ENCODE results near the gene CFAP97D1. TPM values are rescaled to one million over a fixed set of nuclear protein-coding genes. Genes with fewer than 3 reads are reported as not detected.
"Not testable (repeated sequence)": the region's sequence is repeated elsewhere in the genome, so short reads cannot be mapped to it uniquely, and the experiment has no call there.

CFAP97D1 gene
- total RNA-seq, 1 experiment from 2014 or later: 0.21 TPM

DNA sequence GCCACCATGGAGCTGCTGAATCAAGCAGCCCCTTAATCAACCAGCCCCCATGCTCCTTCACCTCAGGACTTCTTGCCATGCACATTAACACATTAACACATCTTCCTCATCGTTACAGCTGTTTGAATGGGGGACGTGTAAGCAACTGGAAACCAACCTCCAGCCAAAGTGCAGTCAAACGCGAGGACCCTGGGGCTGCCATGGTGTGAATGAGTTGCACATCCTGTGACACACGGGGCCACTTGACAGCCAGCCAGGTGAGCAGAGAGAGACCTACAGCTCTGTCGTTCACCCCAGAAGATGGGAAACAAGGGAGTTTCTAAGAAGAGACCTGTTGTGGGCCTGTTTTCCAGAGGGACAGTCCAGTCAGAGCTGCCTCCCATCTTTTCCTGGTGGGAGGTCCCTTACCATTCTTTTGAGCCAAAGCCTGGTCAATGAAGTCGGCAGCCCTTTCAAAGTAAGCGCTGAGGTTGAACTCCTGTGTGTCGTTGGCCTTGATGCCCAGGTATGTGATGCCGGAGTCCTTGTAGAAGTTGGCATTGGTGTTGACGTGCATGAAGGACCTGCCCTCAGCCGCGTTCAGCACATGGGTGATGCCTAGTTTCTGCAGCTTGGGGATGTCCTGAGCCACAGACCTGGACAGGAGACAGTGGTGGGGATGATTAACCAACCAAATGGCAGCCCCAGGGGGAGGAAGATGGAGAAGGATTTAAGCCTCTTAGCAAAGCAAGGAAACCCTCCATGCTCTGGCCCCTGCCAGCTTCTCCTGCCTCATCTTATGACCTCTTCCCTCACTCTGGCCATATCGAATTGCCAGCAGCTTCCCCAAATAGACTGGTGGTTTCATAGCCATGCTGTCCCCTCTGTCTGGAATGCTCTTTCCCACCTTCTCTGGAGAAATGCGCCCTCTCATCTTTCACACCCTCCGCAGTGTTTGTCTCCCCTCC lies 5.7 kb upstream of the CFAP97D1 start:
- Histone ChIP-seq H3K4me3 (ENCODE audit: insufficient read depth, low read depth, low read length) (no peak overlapping the region), H3K27me3 (ENCODE audit: control insufficient read depth, insufficient read depth, low read length) (peaks cover 1% of the 10 kb centered on the region; the same call in 1 of the 2 replicates), H3K36me3 (replicated peaks; ENCODE audit: control insufficient read depth, insufficient read depth, low read length) (peaks cover 23% of the 10 kb centered on the region)
- no peak for DNase-seq

- DNase-seq: peak; percentile 97
- peak within 1 kb of the TSS; percentile 84 for H3K4me3 ChIP-seq (ENCODE audit: insufficient read depth, low read depth, low read length)
- H3K27me3 ChIP-seq (ENCODE audit: control insufficient read depth, insufficient read depth, low read length): peaks cover 3% of the 10 kb centered on the region; the same call in 1 of the 2 replicates
- peaks cover 13% of the 10 kb centered on the region for H3K36me3 ChIP-seq (replicated peaks; ENCODE audit: control insufficient read depth, insufficient read depth, low read length)
These were observed 1.7 kb upstream of the CFAP97D1 start, which contains the start of gene DUSP3 for GRCh38 chr17:43778337-43779144. DUSP3 (minus strand) TSS chr17:43778977; CDS start chr17:43778924, 53 bp downstream.

- Histone ChIP-seq H3K4me3 (ENCODE audit: insufficient read depth, low read depth, low read length) (peak overlapping the region; percentile 84), H3K27me3 (ENCODE audit: control insufficient read depth, insufficient read depth, low read length) (peaks cover 3% of the 10 kb centered on the region; the same call in 1 of the 2 replicates), H3K36me3 (replicated peaks; ENCODE audit: control insufficient read depth, insufficient read depth, low read length) (peaks cover 8% of the 10 kb centered on the region)
- no peak for DNase-seq
These were observed 800 bp upstream of the CFAP97D1 start for GRCh38 chr17:43779145-43780125.

- DNase-seq: no peak
- peaks cover 3% of the 10 kb centered on the region; the same call in 1 of the 2 replicates for H3K27me3 ChIP-seq (ENCODE audit: control insufficient read depth, insufficient read depth, low read length)
- H3K4me3 ChIP-seq (ENCODE audit: insufficient read depth, low read depth, low read length): no peak overlapping the region
- no peaks in the 10 kb centered on the region for H3K36me3 ChIP-seq (replicated peaks; ENCODE audit: control insufficient read depth, insufficient read depth, low read length)
These were observed 2.9 kb downstream of the CFAP97D1 start for GRCh38 chr17:43782913-43783680.

DNA sequence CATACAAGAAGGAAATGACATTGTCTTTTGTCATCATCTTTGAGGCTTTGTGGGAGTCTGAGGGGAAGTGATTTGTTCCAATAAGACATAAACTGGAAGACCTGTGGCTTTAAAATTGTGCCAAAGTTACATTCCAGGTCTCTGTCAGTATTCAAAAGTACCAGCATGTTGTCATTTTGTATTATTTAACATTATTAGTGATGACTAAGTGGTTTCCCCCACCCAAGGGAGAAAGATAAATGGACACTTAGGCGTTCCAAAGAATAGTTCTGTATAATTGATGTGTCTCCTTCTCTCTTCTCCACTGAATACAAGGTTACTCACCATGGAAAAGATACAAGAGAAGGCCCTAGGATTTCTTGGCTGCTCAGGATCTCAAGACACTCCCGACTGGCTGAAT lies 3.8 kb downstream of the CFAP97D1 start:
- H3K4me3 ChIP-seq (ENCODE audit: insufficient read depth, low read depth, low read length): no peak overlapping the region

DNA sequence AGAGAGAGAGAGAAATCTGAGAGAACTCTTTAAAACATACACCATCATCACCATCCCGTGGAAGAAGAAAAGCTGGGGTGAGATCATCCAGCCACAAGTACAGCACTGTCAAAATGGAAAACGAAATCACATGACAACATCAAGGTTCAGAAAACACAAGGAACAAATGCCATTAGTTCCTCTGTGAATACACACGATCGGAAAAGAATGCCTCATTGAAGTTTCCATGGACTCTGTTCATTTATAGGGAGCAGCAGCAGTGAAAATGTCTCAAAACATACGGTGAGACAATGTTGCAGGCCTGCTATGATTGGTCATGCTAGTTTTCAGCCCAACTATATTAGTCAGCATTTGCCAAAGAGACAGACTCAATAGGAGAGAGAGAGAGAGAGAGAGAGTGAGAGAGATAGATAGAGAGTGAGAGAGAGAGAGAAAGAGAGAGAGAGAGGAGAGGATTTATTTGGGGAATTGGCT lies 4.4 kb downstream of the CFAP97D1 start:
- Histone ChIP-seq H3K36me3 (replicated peaks; ENCODE audit: control insufficient read depth, insufficient read depth, low read length) (no peaks in the 10 kb centered on the region), H3K4me3 (ENCODE audit: insufficient read depth, low read depth, low read length) (no peak overlapping the region), H3K27me3 (ENCODE audit: control insufficient read depth, insufficient read depth, low read length) (peaks cover 1% of the 10 kb centered on the region; the same call in 1 of the 2 replicates)
- no peak for DNase-seq

More for the DNA sequence above, 3.8 kb downstream of the CFAP97D1 start:
- no peak for DNase-seq
- Histone ChIP-seq H3K27me3 (ENCODE audit: control insufficient read depth, insufficient read depth, low read length) (peaks cover 3% of the 10 kb centered on the region; the same call in 1 of the 2 replicates), H3K36me3 (replicated peaks; ENCODE audit: control insufficient read depth, insufficient read depth, low read length) (no peaks in the 10 kb centered on the region)

GRCh38 chr17:43787728-43788127 lies 7.5 kb downstream of the CFAP97D1 start:
- H3K4me3 ChIP-seq (ENCODE audit: insufficient read depth, low read depth, low read length): no peak overlapping the region
- DNase-seq: no peak
- no peaks in the 10 kb centered on the region for H3K36me3 ChIP-seq (replicated peaks; ENCODE audit: control insufficient read depth, insufficient read depth, low read length)

DNA sequence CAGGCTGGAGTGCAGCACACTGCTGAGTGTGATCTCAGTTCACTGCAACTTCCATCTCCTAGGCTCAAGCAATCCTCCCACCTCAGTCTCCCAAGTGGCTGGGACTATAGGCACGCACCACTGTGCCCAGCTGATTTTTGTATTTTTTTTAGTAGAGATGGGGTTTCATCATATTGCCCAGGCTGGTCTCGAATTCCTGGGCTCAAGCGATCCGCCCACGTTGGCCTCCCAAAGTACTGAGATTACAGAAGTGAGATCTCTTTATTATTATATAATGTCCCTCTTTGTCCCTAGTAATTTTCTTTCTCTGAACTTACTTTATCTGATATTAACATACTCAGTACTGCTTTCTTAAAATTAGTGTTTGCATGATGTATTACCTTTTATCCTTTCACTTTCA lies 8.3 kb downstream of the CFAP97D1 start:
- DNase-seq: no peak
- no peaks in the 10 kb centered on the region for H3K36me3 ChIP-seq (replicated peaks; ENCODE audit: control insufficient read depth, insufficient read depth, low read length)
- H3K4me3 ChIP-seq (ENCODE audit: insufficient read depth, low read depth, low read length): no peak overlapping the region
- no peaks in the 10 kb centered on the region for H3K27me3 ChIP-seq (ENCODE audit: control insufficient read depth, insufficient read depth, low read length)

More at GRCh38 chr17:43787728-43788127, 7.5 kb downstream of the CFAP97D1 start:
- no peaks in the 10 kb centered on the region for H3K27me3 ChIP-seq (ENCODE audit: control insufficient read depth, insufficient read depth, low read length)

- no peak overlapping the region for H3K4me3 ChIP-seq (ENCODE audit: insufficient read depth, low read depth, low read length)
- H3K36me3 ChIP-seq (replicated peaks; ENCODE audit: control insufficient read depth, insufficient read depth, low read length): no peaks in the 10 kb centered on the region
- no peaks in the 10 kb centered on the region for H3K27me3 ChIP-seq (ENCODE audit: control insufficient read depth, insufficient read depth, low read length)
- DNase-seq: no peak
These were observed 9.2 kb downstream of the CFAP97D1 start for GRCh38 chr17:43789482-43789881.

GRCh38 chr17:43790311-43790940 lies 10.2 kb downstream of the CFAP97D1 start:
- no peak for DNase-seq
- H3K27me3 ChIP-seq (ENCODE audit: control insufficient read depth, insufficient read depth, low read length): no peaks in the 10 kb centered on the region
- no peaks in the 10 kb centered on the region for H3K36me3 ChIP-seq (replicated peaks; ENCODE audit: control insufficient read depth, insufficient read depth, low read length)
- no peak overlapping the region for H3K4me3 ChIP-seq (ENCODE audit: insufficient read depth, low read depth, low read length)

GRCh38 chr17:43791589-43791988 lies 11.4 kb downstream of the CFAP97D1 start:
- peak; percentile 61 for DNase-seq
- H3K4me3 ChIP-seq (ENCODE audit: insufficient read depth, low read depth, low read length): no peak overlapping the region

DNA sequence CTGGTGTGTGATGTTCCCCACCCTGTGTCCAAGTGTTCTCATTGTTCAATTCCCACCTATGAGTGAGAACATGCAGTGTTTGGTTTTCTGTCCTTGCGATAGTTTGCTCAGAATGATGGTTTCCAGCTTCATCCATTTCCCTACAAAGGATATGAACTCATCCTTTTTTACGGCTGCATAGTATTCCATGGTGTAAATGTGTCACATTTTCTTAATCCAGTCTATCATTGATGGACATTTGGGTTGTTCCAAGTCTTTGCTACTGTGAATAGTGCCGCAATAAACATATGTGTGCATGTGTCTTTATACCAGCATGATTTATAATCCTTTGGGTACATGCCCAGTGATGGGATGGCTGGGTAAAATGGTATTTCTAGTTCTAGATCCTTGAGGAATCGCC lies 12.4 kb downstream of the CFAP97D1 start:
- not testable (repeated sequence) for H3K4me3 ChIP-seq (ENCODE audit: insufficient read depth, low read depth, low read length); H3K36me3 ChIP-seq (replicated peaks; ENCODE audit: control insufficient read depth, insufficient read depth, low read length); H3K27me3 ChIP-seq (ENCODE audit: control insufficient read depth, insufficient read depth, low read length); DNase-seq

More at GRCh38 chr17:43791589-43791988, 11.4 kb downstream of the CFAP97D1 start:
- Histone ChIP-seq H3K27me3 (ENCODE audit: control insufficient read depth, insufficient read depth, low read length) (no peaks in the 10 kb centered on the region), H3K36me3 (replicated peaks; ENCODE audit: control insufficient read depth, insufficient read depth, low read length) (no peaks in the 10 kb centered on the region)

Data from H7 (cell line).